ENCODE data around the gene UBE2D4. TPM values are rescaled to one million over a fixed set of nuclear protein-coding genes. Genes with fewer than 3 reads are reported as not detected.

The UBE2D4 gene
- total and polyA plus RNA-seq, 9 of the 15 experiments (the other 6 are each of a cell fraction or from before 2014, with no cell fraction given), result 3.3 to 16.2 (median 7.5) TPM

DNA sequence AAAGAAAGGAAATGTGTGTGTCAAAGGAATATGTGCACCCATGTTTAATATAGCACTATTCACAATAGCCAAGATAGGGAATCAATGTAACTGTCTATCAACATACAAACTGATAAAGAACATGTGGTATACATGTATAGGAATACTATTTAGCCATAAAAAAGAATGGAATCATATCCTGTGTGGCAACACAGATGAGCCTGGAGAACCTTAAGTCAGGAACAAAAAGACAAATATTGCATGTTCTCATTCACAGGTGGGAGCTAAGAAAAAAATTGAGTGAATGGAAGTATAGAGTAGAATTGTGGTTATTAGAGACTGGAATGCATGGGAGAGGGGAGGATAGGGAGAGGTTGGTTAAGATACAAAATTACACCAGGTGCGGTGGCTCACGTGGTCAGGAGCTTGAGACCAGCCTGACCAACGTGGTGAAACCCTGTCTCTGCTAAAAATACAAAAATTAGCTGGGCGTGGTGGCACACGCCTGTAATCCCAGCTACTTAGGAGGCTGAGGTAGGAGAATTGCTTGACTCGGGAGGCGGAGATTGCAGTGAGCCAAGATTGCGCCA, 30.3 kb upstream of the UBE2D4 start:
- BruUV-seq (replicated peaks), result no TSS peak
- Histone ChIP-seq H3K9me3 (replicated peaks; ENCODE audit: control insufficient read depth, insufficient read depth, low read depth, low read length) (no peaks in the 10 kb centered on the region), H2AFZ (ENCODE audit: low read depth, low read length) (no peak overlapping the region), H3K79me2 (ENCODE audit: control insufficient read depth, insufficient read depth, low read length) (peaks cover 63% of the 10 kb centered on the region), H3K9me1 (ENCODE audit: control insufficient read depth, insufficient read depth, low read length) (no peaks in the 10 kb centered on the region), H3K27ac (ENCODE audit: extremely low read depth, low read depth, low read length) (no peak overlapping the region), H3K4me2 (ENCODE audit: insufficient read depth, low read length) (no peak overlapping the region), H3K27me3 (ENCODE audit: control insufficient read depth in 2 of 2, insufficient read depth in 2 of 2, low read length in 2 of 2) (no peaks in the 10 kb centered on the region), H3K36me3 (ENCODE audit: control insufficient read depth, insufficient read depth, low read length) (peaks cover 4% of the 10 kb centered on the region; the same call in 2 of the 3 replicates), H3K9ac (ENCODE audit: insufficient read depth in 1 of 2, low read depth in 2 of 2, low read length in 2 of 2) (no peak overlapping the region), H4K20me1 (replicated peaks; ENCODE audit: control insufficient read depth, insufficient read depth, low read length) (peaks cover 10% of the 10 kb centered on the region; the same call in 1 of the 2 replicates), H3K4me1 (replicated peaks in 1 of 2; ENCODE audit: control insufficient read depth in 2 of 2, insufficient read depth in 2 of 2, low read length in 2 of 2) (peaks cover 5 to 6% of the 10 kb centered on the region in 2 experiments; a peak in 3 of 5 replicates), H3K4me3 (no peak overlapping the region)
- ATAC-seq (no peak), FAIRE-seq (no peak), DNase-seq (ENCODE audit: extremely low read depth in 1 of 4, low spot score in 3 of 4) (no peak)
- CTCF ChIA-PET (ENCODE audit: low intra/inter-chr PET ratio), result no interaction called here
- intact Hi-C loops (cut with micrococcal nuclease), result no loop called here
- in situ Hi-C loops (cut with MboI), result no loop called here
- POLR2A ChIA-PET, result interaction anchor here (0.7 kb wide), 2 partner anchors 12 to 19 kb away, joined by 3 read pairs; no protein-coding TSS in a partner anchor
- WGBS (ENCODE audit: insufficient coverage, low coverage, missing lambda C conversion rate), result 77% methylated on average over 7 of the region's 8 CpGs
- TF ChIP-seq, protein P1, sequence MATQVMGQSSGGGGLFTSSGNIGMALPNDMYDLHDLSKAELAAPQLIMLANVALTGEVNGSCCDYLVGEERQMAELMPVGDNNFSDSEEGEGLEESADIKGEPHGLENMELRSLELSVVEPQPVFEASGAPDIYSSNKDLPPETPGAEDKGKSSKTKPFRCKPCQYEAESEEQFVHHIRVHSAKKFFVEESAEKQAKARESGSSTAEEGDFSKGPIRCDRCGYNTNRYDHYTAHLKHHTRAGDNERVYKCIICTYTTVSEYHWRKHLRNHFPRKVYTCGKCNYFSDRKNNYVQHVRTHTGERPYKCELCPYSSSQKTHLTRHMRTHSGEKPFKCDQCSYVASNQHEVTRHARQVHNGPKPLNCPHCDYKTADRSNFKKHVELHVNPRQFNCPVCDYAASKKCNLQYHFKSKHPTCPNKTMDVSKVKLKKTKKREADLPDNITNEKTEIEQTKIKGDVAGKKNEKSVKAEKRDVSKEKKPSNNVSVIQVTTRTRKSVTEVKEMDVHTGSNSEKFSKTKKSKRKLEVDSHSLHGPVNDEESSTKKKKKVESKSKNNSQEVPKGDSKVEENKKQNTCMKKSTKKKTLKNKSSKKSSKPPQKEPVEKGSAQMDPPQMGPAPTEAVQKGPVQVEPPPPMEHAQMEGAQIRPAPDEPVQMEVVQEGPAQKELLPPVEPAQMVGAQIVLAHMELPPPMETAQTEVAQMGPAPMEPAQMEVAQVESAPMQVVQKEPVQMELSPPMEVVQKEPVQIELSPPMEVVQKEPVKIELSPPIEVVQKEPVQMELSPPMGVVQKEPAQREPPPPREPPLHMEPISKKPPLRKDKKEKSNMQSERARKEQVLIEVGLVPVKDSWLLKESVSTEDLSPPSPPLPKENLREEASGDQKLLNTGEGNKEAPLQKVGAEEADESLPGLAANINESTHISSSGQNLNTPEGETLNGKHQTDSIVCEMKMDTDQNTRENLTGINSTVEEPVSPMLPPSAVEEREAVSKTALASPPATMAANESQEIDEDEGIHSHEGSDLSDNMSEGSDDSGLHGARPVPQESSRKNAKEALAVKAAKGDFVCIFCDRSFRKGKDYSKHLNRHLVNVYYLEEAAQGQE (IDR thresholded peaks at IDR 0.05; ENCODE audit: borderline replicate concordance), result no peak
- TF ChIP-seq, protein P1 (CRISPR knock-in tag; IDR thresholded peaks at IDR 0.05; ENCODE audit: low read depth), result no peak
- TF ChIP-seq MAFK (IDR thresholded peaks at IDR 0.05; ENCODE audit: low read length), result no peak
- TF ChIP-seq, protein P2, sequence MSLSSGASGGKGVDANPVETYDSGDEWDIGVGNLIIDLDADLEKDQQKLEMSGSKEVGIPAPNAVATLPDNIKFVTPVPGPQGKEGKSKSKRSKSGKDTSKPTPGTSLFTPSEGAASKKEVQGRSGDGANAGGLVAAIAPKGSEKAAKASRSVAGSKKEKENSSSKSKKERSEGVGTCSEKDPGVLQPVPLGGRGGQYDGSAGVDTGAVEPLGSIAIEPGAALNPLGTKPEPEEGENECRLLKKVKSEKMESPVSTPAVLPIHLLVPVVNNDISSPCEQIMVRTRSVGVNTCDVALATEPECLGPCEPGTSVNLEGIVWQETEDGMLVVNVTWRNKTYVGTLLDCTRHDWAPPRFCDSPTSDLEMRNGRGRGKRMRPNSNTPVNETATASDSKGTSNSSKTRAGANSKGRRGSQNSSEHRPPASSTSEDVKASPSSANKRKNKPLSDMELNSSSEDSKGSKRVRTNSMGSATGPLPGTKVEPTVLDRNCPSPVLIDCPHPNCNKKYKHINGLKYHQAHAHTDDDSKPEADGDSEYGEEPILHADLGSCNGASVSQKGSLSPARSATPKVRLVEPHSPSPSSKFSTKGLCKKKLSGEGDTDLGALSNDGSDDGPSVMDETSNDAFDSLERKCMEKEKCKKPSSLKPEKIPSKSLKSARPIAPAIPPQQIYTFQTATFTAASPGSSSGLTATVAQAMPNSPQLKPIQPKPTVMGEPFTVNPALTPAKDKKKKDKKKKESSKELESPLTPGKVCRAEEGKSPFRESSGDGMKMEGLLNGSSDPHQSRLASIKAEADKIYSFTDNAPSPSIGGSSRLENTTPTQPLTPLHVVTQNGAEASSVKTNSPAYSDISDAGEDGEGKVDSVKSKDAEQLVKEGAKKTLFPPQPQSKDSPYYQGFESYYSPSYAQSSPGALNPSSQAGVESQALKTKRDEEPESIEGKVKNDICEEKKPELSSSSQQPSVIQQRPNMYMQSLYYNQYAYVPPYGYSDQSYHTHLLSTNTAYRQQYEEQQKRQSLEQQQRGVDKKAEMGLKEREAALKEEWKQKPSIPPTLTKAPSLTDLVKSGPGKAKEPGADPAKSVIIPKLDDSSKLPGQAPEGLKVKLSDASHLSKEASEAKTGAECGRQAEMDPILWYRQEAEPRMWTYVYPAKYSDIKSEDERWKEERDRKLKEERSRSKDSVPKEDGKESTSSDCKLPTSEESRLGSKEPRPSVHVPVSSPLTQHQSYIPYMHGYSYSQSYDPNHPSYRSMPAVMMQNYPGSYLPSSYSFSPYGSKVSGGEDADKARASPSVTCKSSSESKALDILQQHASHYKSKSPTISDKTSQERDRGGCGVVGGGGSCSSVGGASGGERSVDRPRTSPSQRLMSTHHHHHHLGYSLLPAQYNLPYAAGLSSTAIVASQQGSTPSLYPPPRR (CRISPR knock-in tag; IDR thresholded peaks at IDR 0.05; ENCODE audit: borderline replicate concordance), result no peak
- TF ChIP-seq, protein P3, sequence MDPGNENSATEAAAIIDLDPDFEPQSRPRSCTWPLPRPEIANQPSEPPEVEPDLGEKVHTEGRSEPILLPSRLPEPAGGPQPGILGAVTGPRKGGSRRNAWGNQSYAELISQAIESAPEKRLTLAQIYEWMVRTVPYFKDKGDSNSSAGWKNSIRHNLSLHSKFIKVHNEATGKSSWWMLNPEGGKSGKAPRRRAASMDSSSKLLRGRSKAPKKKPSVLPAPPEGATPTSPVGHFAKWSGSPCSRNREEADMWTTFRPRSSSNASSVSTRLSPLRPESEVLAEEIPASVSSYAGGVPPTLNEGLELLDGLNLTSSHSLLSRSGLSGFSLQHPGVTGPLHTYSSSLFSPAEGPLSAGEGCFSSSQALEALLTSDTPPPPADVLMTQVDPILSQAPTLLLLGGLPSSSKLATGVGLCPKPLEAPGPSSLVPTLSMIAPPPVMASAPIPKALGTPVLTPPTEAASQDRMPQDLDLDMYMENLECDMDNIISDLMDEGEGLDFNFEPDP (CRISPR knock-in tag; IDR thresholded peaks at IDR 0.05), result no peak
- no peak for TF ChIP-seq POLR2B (IDR thresholded peaks at IDR 0.05; ENCODE audit: low read depth, partially characterized antibody)
